ENCODE results near the gene ITLN1.
"Not testable (repeated sequence)": the region's sequence is repeated elsewhere in the genome, so short reads cannot be mapped to it uniquely, and the experiment has no call there.

The ITLN1 gene

DNA sequence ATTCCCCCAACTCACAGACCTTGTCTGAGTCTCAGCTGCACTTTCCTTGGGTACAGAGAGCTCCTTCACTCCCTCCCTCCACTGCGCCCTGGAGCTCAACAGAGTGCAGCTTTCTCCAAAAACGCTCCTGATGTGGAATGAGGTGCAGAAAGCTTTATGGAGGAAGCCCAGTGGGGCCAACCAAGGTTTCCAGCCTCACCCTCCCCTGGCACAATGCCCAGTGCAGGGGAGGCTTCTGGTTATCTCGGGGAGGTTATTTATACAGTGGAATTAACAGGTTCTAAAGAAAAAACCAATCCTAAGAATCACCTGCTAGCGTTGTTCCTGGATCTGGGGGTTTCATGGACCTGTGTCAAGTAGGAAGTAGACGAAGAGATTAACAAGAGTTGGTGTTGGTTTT, at the start of gene ITLN1:
Gene ITLN1, minus strand, starts transcription at position 139 of the 400 bp plus-strand sequence. CDS start 303 bp downstream, outside the sequence.
- ATAC-seq (no peak), DNase-seq (no peak)

DNA sequence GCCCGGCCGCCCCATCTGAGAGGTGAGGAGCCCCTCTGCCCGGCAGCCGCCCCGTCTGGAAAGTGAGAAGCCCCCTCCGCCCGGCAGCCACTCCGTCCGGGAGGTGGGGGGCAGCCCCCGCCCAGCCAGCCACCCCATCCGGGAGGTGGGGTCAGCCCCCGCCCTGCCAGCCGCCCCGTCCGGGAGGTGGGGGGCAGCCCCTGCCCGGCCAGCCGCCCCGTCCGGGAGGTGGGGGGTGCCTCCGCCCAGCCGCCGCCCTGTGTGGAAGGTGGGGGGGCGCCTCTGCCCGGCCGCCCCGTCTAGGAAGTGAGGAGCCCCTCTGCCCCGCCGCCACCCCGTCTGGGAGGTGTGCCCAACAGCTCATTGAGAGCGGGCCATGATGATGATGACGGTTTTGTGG, 48.3 kb upstream of the ITLN1 start:
- not testable (repeated sequence) for ATAC-seq, DNase-seq

GRCh38 chr1:160925652-160926244, 40.8 kb upstream of the ITLN1 start:
- DNase-seq = no peak
- ATAC-seq = no peak

DNA sequence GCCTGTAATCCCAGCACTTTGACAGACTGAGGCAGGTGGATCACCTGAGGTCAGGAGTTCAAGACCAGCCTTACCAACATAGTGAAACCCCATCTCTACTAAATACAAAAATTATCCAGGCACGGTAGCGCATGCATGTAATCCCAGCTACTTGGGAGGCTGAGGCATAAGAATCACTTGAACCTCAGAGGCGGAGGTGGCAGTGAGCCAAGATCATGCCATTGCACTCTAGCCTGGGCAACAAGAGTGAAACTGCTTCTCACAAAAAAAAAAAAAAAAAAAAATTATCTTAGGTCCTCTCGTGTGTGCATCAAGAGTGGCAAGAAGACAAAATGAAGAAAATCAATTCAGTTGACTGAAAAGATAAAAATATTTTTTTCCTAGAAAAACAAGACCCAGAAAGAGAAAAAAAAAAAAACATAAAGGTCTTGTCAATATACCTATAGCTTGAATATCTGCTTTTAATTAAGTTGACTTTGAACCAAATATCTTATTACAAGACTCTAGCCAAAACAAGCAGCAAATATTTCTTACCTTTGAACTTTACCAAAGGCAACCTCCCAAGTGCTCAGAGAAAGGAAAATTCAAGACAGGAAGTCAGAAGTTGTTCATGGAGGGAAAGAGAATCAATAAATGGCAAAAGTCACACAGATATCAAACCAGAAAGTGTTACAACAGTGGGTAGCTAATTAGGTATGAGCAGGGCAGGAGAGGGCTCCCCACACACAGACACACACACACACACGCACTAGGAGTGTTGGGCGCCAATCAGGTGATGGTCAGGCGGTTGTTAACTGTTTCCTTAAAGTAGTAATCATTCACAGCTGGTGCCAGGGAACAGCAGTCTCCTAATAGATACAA, 40.0 kb upstream of the ITLN1 start:
- ATAC-seq (no peak), DNase-seq (no peak)

DNA sequence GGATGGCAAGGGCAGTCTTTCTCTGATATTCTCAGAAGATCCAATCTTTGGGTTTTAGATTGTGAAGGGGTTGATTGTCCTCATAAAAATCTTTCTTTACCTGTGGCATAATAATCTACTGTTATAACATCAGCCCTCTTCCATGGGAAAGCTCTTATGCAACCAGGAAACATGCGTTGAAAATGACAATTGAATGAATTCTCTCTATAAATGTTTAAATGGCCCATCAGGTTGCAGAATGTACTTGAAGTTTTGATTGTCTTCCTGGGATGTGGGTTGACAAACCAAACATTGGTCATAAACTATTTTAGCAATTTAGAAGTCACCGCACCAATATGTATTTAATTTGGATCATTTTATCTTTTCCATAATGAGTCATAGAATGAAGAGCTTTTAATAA, 31.7 kb upstream of the ITLN1 start:
- no peak for DNase-seq
- ATAC-seq = no peak

GRCh38 chr1:160913229-160913628, 28.2 kb upstream of the ITLN1 start:
- not testable (repeated sequence) for ATAC-seq, DNase-seq

DNA sequence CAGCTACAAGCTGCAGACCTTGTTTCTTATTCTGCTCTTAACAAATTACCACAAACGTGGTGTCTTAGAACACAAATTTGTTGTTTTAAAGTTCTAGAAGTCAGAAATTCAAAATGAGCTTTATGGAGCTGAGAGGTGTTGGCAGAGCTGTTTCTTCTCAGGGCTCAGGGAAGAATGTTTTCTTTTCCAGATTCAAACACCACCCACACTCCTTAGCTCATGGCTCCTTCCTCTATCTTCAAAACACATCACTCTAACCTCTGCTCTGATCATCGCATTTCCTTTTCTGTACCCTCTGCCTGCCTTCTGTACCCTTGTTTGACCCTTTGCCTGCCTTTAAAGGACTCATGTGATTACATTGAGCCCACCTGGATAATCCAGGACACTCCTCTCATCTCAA, 26.9 kb upstream of the ITLN1 start:
- no peak for ATAC-seq
- DNase-seq = no peak

- no peak for DNase-seq
- no peak for ATAC-seq
Observed at GRCh38 chr1:160911441-160911840, 26.5 kb upstream of the ITLN1 start.

GRCh38 chr1:160910170-160910750, 25.3 kb upstream of the ITLN1 start:
- no peak for DNase-seq
- ATAC-seq = no peak

GRCh38 chr1:160907976-160908375, 23.0 kb upstream of the ITLN1 start:
- ATAC-seq = no peak
- no peak for DNase-seq

DNA sequence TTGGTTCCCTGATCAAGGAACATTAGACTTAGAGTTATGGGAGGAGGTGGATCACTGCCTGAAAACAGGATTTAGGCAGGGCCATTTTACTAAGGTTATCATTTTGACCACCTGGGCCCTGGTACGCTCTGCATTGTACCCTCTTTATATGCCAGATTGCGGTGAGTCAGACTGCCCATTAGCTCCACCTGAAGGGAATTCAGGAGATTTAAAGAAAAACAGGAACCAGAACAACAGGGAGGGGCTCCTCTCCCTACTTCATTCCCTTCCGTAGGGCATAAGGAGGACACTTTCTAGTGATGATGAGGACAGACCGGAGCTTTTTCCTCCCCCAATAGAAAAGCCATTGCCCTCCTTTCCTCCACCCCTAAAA, 20.6 kb upstream of the ITLN1 start:
- DNase-seq = no peak
- ATAC-seq = no peak

- ATAC-seq (no peak), DNase-seq (no peak)
Observed at GRCh38 chr1:160904783-160905616, 20.0 kb upstream of the ITLN1 start.

GRCh38 chr1:160902251-160902650, 17.3 kb upstream of the ITLN1 start:
- not testable (repeated sequence) for ATAC-seq, DNase-seq

DNA sequence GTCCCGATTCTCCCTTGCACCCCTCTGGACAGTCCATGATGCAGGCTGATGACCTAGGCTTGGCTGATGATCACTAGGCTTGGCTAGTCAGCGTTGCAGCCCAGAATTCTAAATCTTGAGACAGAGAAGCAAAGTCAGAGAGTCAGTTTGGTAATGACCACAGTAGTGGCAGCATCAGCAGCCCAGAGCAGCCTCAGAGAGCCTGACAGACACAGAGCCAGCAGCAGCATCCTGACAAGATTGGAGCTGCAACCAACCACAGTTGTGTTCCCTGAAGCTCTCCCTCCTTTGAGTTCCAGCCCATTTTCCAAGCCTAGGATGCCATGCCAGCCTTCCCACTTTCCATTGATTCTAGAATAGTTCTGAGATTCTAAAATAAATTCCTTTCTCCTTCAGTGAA, 16.8 kb upstream of the ITLN1 start:
- ATAC-seq (no peak), DNase-seq (no peak)

DNA sequence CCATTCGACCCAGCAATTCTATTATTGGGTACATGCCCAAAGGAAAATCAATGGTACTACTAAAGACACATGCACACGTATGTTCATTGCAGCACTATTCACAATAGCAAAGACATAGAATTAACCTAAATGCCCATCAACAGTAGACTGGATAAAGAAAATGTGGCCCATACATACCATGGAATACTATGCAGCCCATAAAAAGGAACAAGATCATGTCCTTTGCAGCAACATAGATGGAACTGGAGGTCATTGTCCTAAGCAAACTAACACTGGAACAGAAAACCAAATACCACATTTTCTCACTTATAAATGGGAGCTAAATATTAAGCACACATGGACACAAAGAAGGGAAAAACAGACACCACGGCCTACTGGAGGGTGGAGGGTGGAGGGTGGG, 15.7 kb upstream of the ITLN1 start:
- DNase-seq, ATAC-seq: not testable (repeated sequence)

- not testable (repeated sequence) for ATAC-seq, DNase-seq
Observed at GRCh38 chr1:160894368-160895135, 9.6 kb upstream of the ITLN1 start.

GRCh38 chr1:160891474-160891873, 6.5 kb upstream of the ITLN1 start:
- ATAC-seq = no peak

DNA sequence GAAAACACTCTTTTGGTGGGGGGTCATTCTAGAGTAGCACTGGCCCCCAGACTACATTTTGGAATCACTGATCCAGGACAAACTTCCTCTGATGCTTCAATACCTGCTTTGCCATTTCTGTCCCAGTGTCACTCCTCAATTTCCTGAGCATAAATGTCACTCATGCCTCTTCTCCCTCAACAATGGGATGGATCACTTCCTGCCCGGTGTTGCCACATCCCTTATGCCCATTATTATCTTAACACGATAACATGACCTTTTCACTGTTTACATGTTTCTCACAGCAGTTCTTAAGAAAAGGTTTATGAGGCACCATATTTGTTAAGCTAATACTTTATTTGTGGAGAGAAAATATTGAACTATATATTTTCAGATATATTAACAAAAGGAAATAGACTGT, 3.9 kb upstream of the ITLN1 start:
- ATAC-seq (no peak), DNase-seq (no peak)

More at GRCh38 chr1:160891474-160891873, 6.5 kb upstream of the ITLN1 start:
- no peak for DNase-seq

DNA sequence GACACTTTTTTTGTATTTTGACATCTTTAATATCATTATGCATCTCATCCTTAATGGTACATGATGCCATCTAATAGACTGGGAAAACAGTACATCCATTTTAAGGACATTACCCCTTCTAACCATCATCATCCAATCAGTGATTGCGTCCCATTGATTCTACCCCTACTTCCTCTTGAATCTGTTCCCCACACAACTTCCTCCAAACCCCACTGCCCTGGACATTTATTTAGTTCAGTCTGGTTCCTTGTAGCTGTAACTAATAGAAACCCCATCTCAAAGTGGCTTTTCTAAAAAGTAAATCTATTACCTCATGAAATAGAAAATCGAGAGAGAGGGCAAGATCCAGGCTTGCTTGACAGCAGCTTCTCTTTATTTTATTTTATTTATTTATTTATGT, 2.1 kb upstream of the ITLN1 start:
- DNase-seq = no peak
- ATAC-seq = no peak

DNA sequence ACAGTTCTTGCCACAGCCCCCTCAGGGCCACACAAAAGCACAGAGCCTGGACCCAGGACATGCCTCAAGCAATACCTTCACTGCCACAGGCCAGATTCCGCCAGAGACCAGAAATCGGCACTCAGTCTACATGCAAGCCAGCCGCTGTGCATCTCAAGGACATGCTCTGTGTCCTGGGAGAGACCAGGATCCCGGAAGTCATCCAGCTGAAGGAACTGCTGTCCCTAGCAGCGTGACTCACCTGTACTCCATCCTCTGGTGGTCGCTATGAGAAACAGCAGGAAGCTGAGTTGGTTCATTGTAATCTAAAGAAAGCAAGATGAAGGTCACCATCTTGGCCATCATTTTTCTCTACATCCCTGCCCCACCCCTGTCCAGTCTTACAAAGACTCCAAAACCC, 401 bp downstream of the ITLN1 start:
- DNase-seq (no peak), ATAC-seq (no peak)

Data from stimulated activated naive CD8-positive, alpha-beta T cell treated with anti-CD3 and anti-CD28 coated beads, Interleukin-15, Interleukin-2, amounts not matched to agents 100 U/mL and 50 U/mL, for 24 hours (primary cell).